GDM1 (cell line): ENCODE data around the gene ZNF555.
"Not testable (repeated sequence)": the region's sequence is repeated elsewhere in the genome, so short reads cannot be mapped to it uniquely, and the experiment has no call there.

Experiments used
- DNase-seq: peaks from one replicate; lab custom pipeline; 2025; lab: John Stamatoyannopoulos, UW

ZNF555 gene

GRCh38 chr19:2867025-2867991 is 26.0 kb downstream of the ZNF555 start, which contains the start of gene ZNF556:
Gene ZNF556 (plus strand): TSS chr19:2867335. CDS start chr19:2867422, 87 bp downstream.
- DNase-seq: no peak

- DNase-seq: no peak
Measured at GRCh38 chr19:2869618-2870017, 28.3 kb downstream of the ZNF555 start.

GRCh38 chr19:2872175-2872574 is 30.9 kb downstream of the ZNF555 start:
- not testable (repeated sequence) for DNase-seq

GRCh38 chr19:2877398-2878331 is 36.4 kb downstream of the ZNF555 start:
- DNase-seq: no peak

- DNase-seq: no peak
Measured at GRCh38 chr19:2883686-2884439, 42.6 kb downstream of the ZNF555 start.

- DNase-seq: no peak
Measured at GRCh38 chr19:2885736-2886135, 44.5 kb downstream of the ZNF555 start.

GRCh38 chr19:2887391-2887914 is 46.2 kb downstream of the ZNF555 start:
- DNase-seq: peak; percentile 61

- peak; percentile 94 for DNase-seq
Measured at GRCh38 chr19:2888731-2889224, 47.5 kb downstream of the ZNF555 start.

GRCh38 chr19:2890531-2890930 is 49.3 kb downstream of the ZNF555 start:
- DNase-seq: not testable (repeated sequence)

GRCh38 chr19:2896694-2897093 is 55.4 kb downstream of the ZNF555 start:
- DNase-seq: no peak

- DNase-seq: peak; percentile 99
Measured at GRCh38 chr19:2900296-2901252, 59.3 kb downstream of the ZNF555 start, which contains the start of gene ZNF57. Gene ZNF57 (plus strand): TSS chr19:2900928. CDS start chr19:2901046, 118 bp downstream.

GRCh38 chr19:2902590-2903218 is 61.4 kb downstream of the ZNF555 start:
- no peak for DNase-seq

GRCh38 chr19:2903326-2903725 is 62.1 kb downstream of the ZNF555 start:
- DNase-seq: not testable (repeated sequence)

GRCh38 chr19:2905918-2906519 is 64.7 kb downstream of the ZNF555 start:
- no peak for DNase-seq

- DNase-seq: no peak
Measured at GRCh38 chr19:2906631-2907195, 65.4 kb downstream of the ZNF555 start.
